ENCODE data around the gene SLC6A6.

GRCh38 chr3:14370720-14371572 lies 31.5 kb upstream of the SLC6A6 start:
- TF ChIP-seq CTCF (IDR thresholded peaks at IDR 0.05): no peak
- TF ChIP-seq POLR2A (IDR thresholded peaks at IDR 0.05): no peak

All from body of pancreas (tissue), 4 donors.